Spleen (tissue), 11 donors: Measurements from ENCODE around the gene SEPTIN1. TPM values are rescaled to one million over a fixed set of nuclear protein-coding genes. Genes with fewer than 3 reads are reported as not detected.

Source experiments
- DNase-seq: peaks from one replicate; pipeline ENCODE4 v3.0.0-alpha.2; 2020
- H3K27ac ChIP-seq, 8 donors: fragments of 200-600 bp; sonication (generic) in 7 of 8; 1 replicate in 4 of 8; 2 replicates in 4 of 8; pipeline versions ENCODE4 v1.5.0 to v1.8.0; 2016 to 2021; ENCODE audit warnings: inconsistent platforms in 4 of 8, mild to moderate bottlenecking in 4 of 8, moderate library complexity in 1 of 8
- H3K27me3 ChIP-seq, 7 donors: fragments of 200-600 bp; sonication (generic) in 6 of 7; replicated peaks in 1 of 7; 1 replicate in 4 of 7; 2 replicates in 3 of 7; pipeline versions ENCODE4 v1.5.0 to v1.8.0; 2016 to 2021; ENCODE audit warnings: inconsistent platforms in 3 of 7, mild to moderate bottlenecking in 1 of 7
- H3K36me3 ChIP-seq, 6 donors: fragments of 200-600 bp; sonication (generic) in 5 of 6; 1 replicate in 4 of 6; 2 replicates in 2 of 6; pipeline versions ENCODE4 v1.5.0 to v1.8.0; 2016 to 2021; ENCODE audit warnings: inconsistent platforms in 2 of 6
- H3K4me1 ChIP-seq, 6 donors: fragments of 200-600 bp; sonication (generic) in 5 of 6; 1 replicate in 3 of 6; 2 replicates in 3 of 6; pipeline versions ENCODE4 v1.5.0 to v1.8.0; 2016 to 2021; ENCODE audit warnings: inconsistent platforms in 3 of 6
- H3K4me3 ChIP-seq, 8 donors: fragments of 200-600 bp; sonication (generic) in 7 of 8; 1 replicate in 4 of 8; 2 replicates in 4 of 8; pipeline versions ENCODE4 v1.5.0 to v1.8.0; 2016 to 2021; ENCODE audit warnings: inconsistent platforms in 4 of 8, mild to moderate bottlenecking in 4 of 8, moderate library complexity in 2 of 8
- H3K9me3 ChIP-seq, 8 donors: fragments of 200-600 bp; sonication (generic) in 7 of 8; 1 replicate in 4 of 8; 2 replicates in 4 of 8; pipeline versions ENCODE4 v1.5.0 to v1.8.0; 2016 to 2021; ENCODE audit warnings: inconsistent platforms in 4 of 8
- POLR2A ChIP-seq, 3 donors: fragments of 450-650 bp; IDR thresholded peaks; one replicate each; pipeline ENCODE4 v1.5.1; 2017; ENCODE audit warnings: antibody characterized with exemption in 3 of 3, mild to moderate bottlenecking in 1 of 3
- POLR2AphosphoS5 ChIP-seq, 3 donors: sonication (generic); formaldehyde crosslinking; IDR thresholded peaks; one replicate each; pipeline ENCODE4 v1.5.1; 2017; ENCODE audit warnings: antibody characterized with exemption in 3 of 3
- WGBS, 5 donors: extraction: QIAGEN DNeasy Blood & Tissue Kit in 3 of 5; methylation state at CpG; one replicate each; pipeline versions ENCODE4 v1.1.5 to v1.1.7; 2013 to 2018; 5-methylcytosine and 5-hydroxymethylcytosine counted together
- intact Hi-C: fragments of 100-400 bp; cut with DNase I; formaldehyde crosslinking; loops from one replicate; pipeline ENCODE4 v1.15.0; 2023; ENCODE audit warnings: low total_unique reads
- polyA plus RNA-seq, 3 donors: library from polyadenylated mRNA; stranded (reverse); fragments of 200-250 nt; gene quantifications; one replicate each; pipeline ENCODE4 v1.2.1, GENCODE V29; 2013
- total RNA-seq, 7 donors: library from RNA; depleted of rRNA in 3 of 7; stranded (reverse); fragments of >200 nt in 3 of 7; fragmentation: NEBNext Ultra II Directional in 4 of 7; extraction: Animal tissue kit (Norgen Biotek cat#: 25700) in 4 of 7; gene quantifications; one replicate each; pipeline versions ENCODE4 v1.1.0 to v1.2.1, GENCODE V29; 2016 to 2021
- TF ChIP-seq, protein P1 (sequence below), 11 experiments: fragments of 200-600 bp in 7 of 11; fragments of 450-650 bp in 4 of 11; sonication (generic) in 4 of 11; IDR thresholded peaks in 8 of 11; conservative IDR thresholded peaks in 3 of 11; 1 replicate in 7 of 11; 2 replicates in 4 of 11; pipeline versions ENCODE4 v1.4.0 to v1.8.0; 2016 to 2021; ENCODE audit warnings: antibody characterized with exemption in 11 of 11, inconsistent platforms in 4 of 11, mild to moderate bottlenecking in 1 of 11
- donor health status: healthy with polysubstance abuse.
- donor health status: DM: no; HTN: no; CAD: no; lungs with moderate emphysema.
- donor health status: DM: no; HTN: no; CAD: no.
- donor health status: Bipolar disorder and iron deficiency.
- donor health status: healthy.
- donor health status: DM: no; HTN: no; CAD: no.
- donor health status: DM: yes; HTN: yes; CAD: no.

Gene SEPTIN1
- total and polyA plus RNA-seq, 10 donors, result 38.5 to 199 (median 84.2) TPM

DNA sequence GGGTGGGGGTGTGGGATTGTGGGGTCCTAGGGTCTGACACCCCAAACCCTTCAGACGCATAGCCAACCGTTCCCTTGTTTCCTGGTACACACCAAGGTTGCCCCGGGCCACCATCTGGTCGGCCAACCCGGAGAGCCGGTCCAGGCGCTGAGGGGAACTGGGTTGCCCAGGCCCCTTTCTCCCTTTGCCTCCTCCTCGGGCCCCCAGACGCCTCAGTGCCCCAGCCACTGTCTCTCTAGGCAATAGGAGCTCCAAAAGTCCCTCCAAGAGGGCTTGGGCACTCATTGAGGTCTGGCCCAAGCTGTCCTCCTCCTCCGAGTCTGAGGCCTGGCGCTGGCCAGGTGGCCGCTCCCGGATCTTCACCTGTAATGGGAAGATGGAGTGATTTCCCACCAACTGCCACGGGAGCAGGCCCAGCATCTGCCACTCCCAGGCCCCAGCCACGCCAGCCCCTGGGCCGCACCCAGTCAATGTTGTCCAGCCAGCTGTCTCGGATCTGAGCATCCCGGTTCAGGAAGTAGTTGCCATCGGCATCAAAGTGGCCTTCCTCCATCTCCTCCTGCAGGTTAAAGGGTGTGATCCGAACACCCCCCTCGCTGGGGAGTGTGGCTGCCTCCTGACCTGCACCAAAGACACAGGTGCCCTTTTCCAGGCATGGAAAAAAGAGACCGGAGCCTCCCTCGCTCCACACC lies 28.8 kb downstream of the SEPTIN1 start:
- Histone ChIP-seq H3K27ac (peak overlapping the region in 5 of 8 donors; percentile 93 to 98 (median 94)), H3K36me3 (peaks cover 0 to 72% (median 50%) of the 10 kb centered on the region in 6 donors), H3K9me3 (no peaks in the 10 kb centered on the region), H3K4me3 (peak overlapping the region in 7 of 8 donors; percentile 77 to 98 (median 88)), H3K27me3 (no peaks in the 10 kb centered on the region), H3K4me1 (peaks cover 22 to 91% (median 66%) of the 10 kb centered on the region in 6 donors)
- peak; percentile 74 for DNase-seq
- TF ChIP-seq, protein P1, sequence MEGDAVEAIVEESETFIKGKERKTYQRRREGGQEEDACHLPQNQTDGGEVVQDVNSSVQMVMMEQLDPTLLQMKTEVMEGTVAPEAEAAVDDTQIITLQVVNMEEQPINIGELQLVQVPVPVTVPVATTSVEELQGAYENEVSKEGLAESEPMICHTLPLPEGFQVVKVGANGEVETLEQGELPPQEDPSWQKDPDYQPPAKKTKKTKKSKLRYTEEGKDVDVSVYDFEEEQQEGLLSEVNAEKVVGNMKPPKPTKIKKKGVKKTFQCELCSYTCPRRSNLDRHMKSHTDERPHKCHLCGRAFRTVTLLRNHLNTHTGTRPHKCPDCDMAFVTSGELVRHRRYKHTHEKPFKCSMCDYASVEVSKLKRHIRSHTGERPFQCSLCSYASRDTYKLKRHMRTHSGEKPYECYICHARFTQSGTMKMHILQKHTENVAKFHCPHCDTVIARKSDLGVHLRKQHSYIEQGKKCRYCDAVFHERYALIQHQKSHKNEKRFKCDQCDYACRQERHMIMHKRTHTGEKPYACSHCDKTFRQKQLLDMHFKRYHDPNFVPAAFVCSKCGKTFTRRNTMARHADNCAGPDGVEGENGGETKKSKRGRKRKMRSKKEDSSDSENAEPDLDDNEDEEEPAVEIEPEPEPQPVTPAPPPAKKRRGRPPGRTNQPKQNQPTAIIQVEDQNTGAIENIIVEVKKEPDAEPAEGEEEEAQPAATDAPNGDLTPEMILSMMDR (IDR thresholded peaks at IDR 0.05 in 8 of 11, conservative IDR thresholded peaks at IDR 0.05 in 3 of 11), result no peak
- TF ChIP-seq POLR2A (IDR thresholded peaks at IDR 0.05), result no peak
- no peak for TF ChIP-seq POLR2AphosphoS5 (IDR thresholded peaks at IDR 0.05)
- intact Hi-C loops, result loop anchor here (5.0 kb wide), 1 partner anchor 49 kb away; no protein-coding TSS in a partner anchor
- 90 to 96% (median 91%) methylated on average over 18 to 23 of the region's 23 CpGs for WGBS, 5 donors

DNA sequence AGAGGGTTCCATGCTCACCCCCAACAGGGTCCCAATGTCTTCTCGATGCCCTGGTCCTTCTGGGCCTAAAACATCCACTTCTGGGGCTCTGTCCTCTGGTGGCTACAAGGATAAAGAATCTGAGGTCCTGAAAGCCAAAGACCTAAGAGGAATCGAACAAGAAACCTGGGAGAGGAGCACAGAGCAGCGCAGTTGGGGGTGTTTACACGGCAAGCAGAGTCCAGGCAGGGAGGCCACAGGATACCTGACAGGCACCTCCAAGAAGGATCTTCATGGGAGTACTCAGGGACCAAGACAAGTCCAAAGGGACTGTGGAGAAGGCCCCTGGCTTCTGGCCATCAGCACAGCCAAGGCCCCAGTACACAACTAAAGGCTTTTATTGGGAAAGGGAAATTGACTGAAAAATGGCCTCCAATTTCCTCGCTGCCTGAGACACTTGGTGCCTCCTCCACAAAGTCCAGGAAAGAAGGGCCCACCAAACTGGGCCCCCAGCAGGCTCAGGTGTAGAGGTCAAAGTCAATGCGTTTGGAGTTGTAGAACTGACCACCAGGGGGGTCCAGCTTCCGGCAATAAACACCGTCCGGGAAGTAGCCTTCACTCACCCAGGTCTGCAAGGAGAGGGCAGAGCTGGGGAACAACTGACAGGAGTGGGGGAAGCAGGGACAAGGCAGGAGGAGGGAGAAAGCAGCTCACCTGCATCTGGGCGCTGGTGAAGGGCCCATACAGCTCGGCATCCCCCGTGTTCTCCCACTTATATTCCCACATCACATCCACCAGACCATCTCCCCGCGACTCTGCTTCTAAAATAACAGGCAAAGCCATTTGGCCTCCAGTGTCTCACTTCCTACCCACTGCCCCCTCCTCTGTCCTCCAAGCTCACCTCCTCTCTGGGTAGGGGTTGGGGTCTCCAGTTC lies 29.6 kb downstream of the SEPTIN1 start:
- DNase-seq, result peak; percentile 40
- WGBS, 5 donors, result 88 to 93% (median 88%) methylated on average over 14 of the region's 14 CpGs
- peak overlapping the region in 5 of 8 donors; percentile 2 to 98 (median 93) for H3K27ac ChIP-seq
- peaks cover 22 to 86% (median 66%) of the 10 kb centered on the region in 6 donors for H3K4me1 ChIP-seq
- H3K4me3 ChIP-seq, result no peak overlapping the region
- TF ChIP-seq, protein P1 (IDR thresholded peaks at IDR 0.05 in 8 of 11, conservative IDR thresholded peaks at IDR 0.05 in 3 of 11), result peak in 1 of 11 experiments; percentile 6
- TF ChIP-seq POLR2AphosphoS5 (IDR thresholded peaks at IDR 0.05), result no peak
- H3K36me3 ChIP-seq, result peaks cover 0 to 65% (median 42%) of the 10 kb centered on the region in 6 donors
- no peaks in the 10 kb centered on the region for H3K27me3 ChIP-seq
- no peaks in the 10 kb centered on the region for H3K9me3 ChIP-seq
- intact Hi-C loops, result loop anchor here (5.0 kb wide), 1 partner anchor 50 kb away; no protein-coding TSS in a partner anchor

DNA sequence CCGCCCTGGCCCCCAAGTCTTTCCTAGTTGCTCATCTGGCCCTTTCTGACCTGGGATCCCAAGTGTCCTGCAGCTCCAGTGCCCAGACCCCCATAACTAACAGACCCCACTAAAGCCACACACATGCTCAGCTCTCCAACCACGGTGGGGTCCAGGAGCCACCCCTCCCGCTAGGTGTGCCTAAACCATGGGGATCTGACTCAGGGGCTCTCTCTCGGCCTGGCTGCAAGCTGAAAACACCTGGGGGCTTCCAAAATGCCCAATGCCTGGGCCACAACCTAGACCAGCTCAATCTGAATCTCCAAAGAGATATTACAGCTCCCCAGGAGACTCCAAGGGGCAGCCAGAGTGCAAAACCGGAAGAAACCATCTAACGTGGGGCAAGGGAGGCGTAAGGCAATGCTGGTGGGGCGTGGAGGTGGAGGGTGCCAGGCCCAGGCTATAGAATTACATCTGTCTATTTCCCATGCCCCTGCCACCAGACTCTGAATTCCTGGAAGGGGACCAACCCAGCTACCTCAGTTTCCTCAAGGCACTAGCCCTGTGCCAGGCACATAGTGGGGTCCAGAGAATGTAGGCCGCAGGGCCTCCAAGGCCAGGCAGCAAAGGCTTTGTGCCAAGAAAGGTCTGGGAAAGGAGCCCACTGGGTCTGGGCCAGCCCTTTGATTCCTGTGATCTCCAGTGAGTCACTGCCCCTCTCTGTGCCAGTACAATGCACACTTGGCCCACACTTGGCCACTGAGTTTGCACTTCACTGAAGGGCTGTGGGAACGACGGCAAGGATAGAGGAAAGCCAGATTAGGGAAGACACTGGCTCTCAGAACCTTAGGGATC lies 30.6 kb downstream of the SEPTIN1 start:
- no peak overlapping the region for H3K4me3 ChIP-seq
- H3K27ac ChIP-seq, result peak overlapping the region in 5 of 8 donors; percentile 2 to 98 (median 28)
- H3K27me3 ChIP-seq, result no peaks in the 10 kb centered on the region
- DNase-seq, result peak; percentile 49
- no peaks in the 10 kb centered on the region for H3K9me3 ChIP-seq
- TF ChIP-seq, protein P1 (IDR thresholded peaks at IDR 0.05 in 8 of 11, conservative IDR thresholded peaks at IDR 0.05 in 3 of 11), result no peak
- peak in 2 of 3 donors; percentile 38 to 56 for TF ChIP-seq POLR2AphosphoS5 (IDR thresholded peaks at IDR 0.05)
- peaks cover 22 to 76% (median 61%) of the 10 kb centered on the region in 6 donors for H3K4me1 ChIP-seq
- H3K36me3 ChIP-seq, result peaks cover 0 to 62% (median 36%) of the 10 kb centered on the region in 6 donors
- 76 to 94% (median 85%) methylated on average over 10 to 11 of the region's 11 CpGs for WGBS, 5 donors
- intact Hi-C loops, result loop anchor here (5.0 kb wide), 1 partner anchor 50 kb away; no protein-coding TSS in a partner anchor
